H9 (cell line): Measurements from ENCODE around the gene TNFRSF1B. TPM values are rescaled to one million over a fixed set of nuclear protein-coding genes. Genes with fewer than 3 reads are reported as not detected.

ENCODE experiments used
- DNase-seq: peaks from one replicate; pipeline ENCODE4 v3.0.0-alpha.2; 2017
- H2AFZ ChIP-seq: one replicate; pipeline ENCODE4 v1.6.1; 2013; ENCODE audit warnings: mild to moderate bottlenecking, low read length, control low read depth, moderate library complexity
- H2AK5ac ChIP-seq: 2 replicates; pipeline ENCODE4 v1.6.1; 2013; ENCODE audit warnings: low read length, control low read depth, mixed read lengths; ENCODE audit not compliant: insufficient read length
- H2BK120ac ChIP-seq: one replicate; pipeline ENCODE4 v1.6.1; 2013; ENCODE audit warnings: low read depth, mild to moderate bottlenecking, low read length, control low read depth, inconsistent platforms; ENCODE audit not compliant: poor library complexity, severe bottlenecking
- H2BK12ac ChIP-seq: 2 replicates; pipeline ENCODE4 v1.6.1; 2013; ENCODE audit warnings: low read length, control low read depth, mixed read lengths, low read depth; ENCODE audit not compliant: insufficient read length
- H2BK15ac ChIP-seq: 2 replicates; pipeline ENCODE4 v1.6.1; 2013; ENCODE audit warnings: low read depth, low read length, control low read depth
- H2BK20ac ChIP-seq: one replicate; pipeline ENCODE4 v1.6.1; 2013; ENCODE audit warnings: low read depth, mild to moderate bottlenecking, low read length, control low read depth, inconsistent platforms; ENCODE audit not compliant: poor library complexity, severe bottlenecking
- H2BK5ac ChIP-seq: 2 replicates; pipeline ENCODE4 v1.6.1; 2013; ENCODE audit warnings: low read length, control low read depth, mixed read lengths; ENCODE audit not compliant: insufficient read length
- H3K14ac ChIP-seq: 2 replicates; pipeline ENCODE4 v1.6.1; 2013; ENCODE audit warnings: low read length, control low read depth; ENCODE audit not compliant: insufficient read depth
- H3K18ac ChIP-seq: 2 replicates; pipeline ENCODE4 v1.6.1; 2013; ENCODE audit warnings: low read depth, mild to moderate bottlenecking, mixed read lengths, low read length, control low read depth; ENCODE audit not compliant: insufficient read length
- H3K23ac ChIP-seq: 2 replicates; pipeline ENCODE4 v1.6.1; 2013; ENCODE audit warnings: low read length, control low read depth, mixed read lengths, low read depth; ENCODE audit not compliant: insufficient read length
- H3K23me2 ChIP-seq: 2 replicates; pipeline ENCODE4 v1.6.1; 2013; ENCODE audit warnings: low read depth, mild to moderate bottlenecking, mixed read lengths, low read length, control low read depth; ENCODE audit not compliant: insufficient read length, poor library complexity, severe bottlenecking
- H3K27ac ChIP-seq: 2 replicates; pipeline ENCODE4 v1.5.1; 2013; ENCODE audit warnings: low read length, control low read depth, mixed read lengths, low read depth; ENCODE audit not compliant: insufficient read length
- H3K27me3 ChIP-seq: 2 replicates; pipeline ENCODE4 v1.6.1; 2013; ENCODE audit warnings: low read length, control low read depth, inconsistent platforms; ENCODE audit not compliant: insufficient read depth
- H3K4ac ChIP-seq: 2 replicates; pipeline ENCODE4 v1.6.1; 2013; ENCODE audit warnings: low read depth, mild to moderate bottlenecking, control low read depth, inconsistent platforms, low read length, moderate library complexity
- H3K4me1 ChIP-seq: 2 replicates; pipeline ENCODE4 v1.6.1; 2013; ENCODE audit warnings: low read length, control low read depth, inconsistent platforms; ENCODE audit not compliant: insufficient read depth
- H3K4me2 ChIP-seq: 2 replicates; pipeline ENCODE4 v1.6.1; 2013; ENCODE audit warnings: low read length, control low read depth, mixed read lengths; ENCODE audit not compliant: insufficient read length, insufficient read depth
- H3K56ac ChIP-seq: 2 replicates; pipeline ENCODE4 v1.6.1; 2013; ENCODE audit warnings: low read depth, mild to moderate bottlenecking, mixed read lengths, low read length, control low read depth; ENCODE audit not compliant: insufficient read length
- H3K79me1 ChIP-seq: 2 replicates; pipeline ENCODE4 v1.6.1; 2013; ENCODE audit warnings: low read depth, mild to moderate bottlenecking, moderate library complexity, low read length, control low read depth, inconsistent platforms; ENCODE audit not compliant: insufficient read depth, poor library complexity, severe bottlenecking
- H3K79me2 ChIP-seq: 2 replicates; pipeline ENCODE4 v1.6.1; 2013; ENCODE audit warnings: low read length, control low read depth, inconsistent platforms; ENCODE audit not compliant: insufficient read depth
- H3K9ac ChIP-seq: 2 replicates; pipeline ENCODE4 v1.6.1; 2013; ENCODE audit warnings: low read length, control low read depth, mixed read lengths; ENCODE audit not compliant: insufficient read length; ENCODE audit errors: extremely low read depth
- H3K9me3 ChIP-seq: one replicate; pipeline ENCODE4 v1.6.1; 2013; ENCODE audit warnings: low read depth, low read length, inconsistent platforms; ENCODE audit not compliant: control insufficient read depth
- H3T11ph ChIP-seq: one replicate; pipeline ENCODE4 v1.6.1; 2013; ENCODE audit warnings: mild to moderate bottlenecking, low read length, control low read depth, inconsistent platforms
- H4K20me1 ChIP-seq: one replicate; pipeline ENCODE4 v1.6.1; 2013; ENCODE audit not compliant: control insufficient read depth, insufficient read length, insufficient read depth
- H4K5ac ChIP-seq: 2 replicates; pipeline ENCODE4 v1.6.1; 2013; ENCODE audit warnings: low read depth, mild to moderate bottlenecking, mixed read lengths, low read length, control low read depth; ENCODE audit not compliant: insufficient read length
- H4K8ac ChIP-seq: replicated peaks from 2 replicates; pipeline ENCODE4 v1.6.1; 2013; ENCODE audit warnings: low read length, control low read depth, mixed read lengths, low read depth; ENCODE audit not compliant: insufficient read length
- H4K91ac ChIP-seq: 2 replicates; pipeline ENCODE4 v1.6.1; 2013; ENCODE audit warnings: low read depth, mild to moderate bottlenecking, moderate library complexity, mixed read lengths, low read length, control low read depth; ENCODE audit not compliant: insufficient read length
- H3K27ac Mint-ChIP-seq, 3 experiments: 2 replicates in 2 of 3; 3 replicates in 1 of 3; pipeline ENCODE4 v1.8.0; 2020 to 2021; ENCODE audit warnings: mixed read lengths in 3 of 3, mild to moderate bottlenecking in 1 of 3, moderate library complexity in 1 of 3
- H3K27me3 Mint-ChIP-seq: 2 replicates; pipeline ENCODE4 v1.8.0; 2021; ENCODE audit warnings: low read depth, mild to moderate bottlenecking, moderate library complexity, mixed read lengths
- H3K36me3 Mint-ChIP-seq, 3 experiments: 2 replicates in 2 of 3; 3 replicates in 1 of 3; pipeline ENCODE4 v1.8.0; 2020 to 2021; ENCODE audit warnings: low read depth in 3 of 3, mixed read lengths in 3 of 3; ENCODE audit not compliant: insufficient read depth in 1 of 3
- H3K4me1 Mint-ChIP-seq, 2 experiments: 2 replicates each; pipeline ENCODE4 v1.8.0; 2020; ENCODE audit warnings: mixed read lengths in 2 of 2
- H3K4me3 Mint-ChIP-seq, 2 experiments: 2 replicates in 1 of 2; 3 replicates in 1 of 2; pipeline ENCODE4 v1.8.0; 2020 to 2021; ENCODE audit warnings: mild to moderate bottlenecking in 2 of 2, mixed read lengths in 2 of 2, moderate library complexity in 1 of 2
- H3K9me3 Mint-ChIP-seq, 2 experiments: 2 replicates in 1 of 2; 3 replicates in 1 of 2; pipeline ENCODE4 v1.8.0; 2020; ENCODE audit warnings: mild to moderate bottlenecking in 2 of 2, mixed read lengths in 2 of 2, moderate library complexity in 1 of 2
- CTCF ChIP-seq: fragments of 200-600 bp; sonication (generic); conservative IDR thresholded peaks from 3 replicates; pipeline ENCODE4 v1.8.0; 2021; ENCODE audit warnings: antibody characterized with exemption, mild to moderate bottlenecking
- WGBS: extraction: QIAGEN DNeasy Blood & Tissue Kit; methylation state at CpG from one replicate; pipeline ENCODE4 v1.1.7; 2013; ENCODE audit warnings: missing lambda C conversion rate, low lambda C conversion rate, mixed read lengths; ENCODE audit not compliant: insufficient read length; ENCODE audit errors: extremely low coverage; 5-methylcytosine and 5-hydroxymethylcytosine counted together
- total RNA-seq: library from RNA; stranded (reverse); gene quantifications from 2 replicates; pipeline ENCODE4 v1.2.1, GENCODE V29; 2021

The TNFRSF1B gene
- total RNA-seq, 1 experiment from 2014 or later, result 0.57 TPM

GRCh38 chr1:12229835-12230548 lies 63.2 kb downstream of the TNFRSF1B start, which contains the start of gene VPS13D:
TSS of gene VPS13D (plus strand) at chr1:12230030. CDS start at chr1:12234267, 4,237 bp downstream.
- Histone ChIP-seq H2BK12ac (no peak within 1 kb of the TSS), H2AFZ (peak within 1 kb of the TSS; percentile 25), H4K91ac (no peak within 1 kb of the TSS), H3T11ph (no peak within 1 kb of the TSS), H2BK15ac (no peak within 1 kb of the TSS), H2BK20ac (no peak within 1 kb of the TSS), H3K56ac (no peak within 1 kb of the TSS), H3K18ac (no peak within 1 kb of the TSS), H3K79me2 (no peaks in the 10 kb centered on the region; the same call in 1 of the 2 replicates), H3K9me3 (no peaks in the 10 kb centered on the region), H4K20me1 (no peaks in the 10 kb centered on the region), H3K23ac (no peak within 1 kb of the TSS), H3K27ac (no peak within 1 kb of the TSS), H3K4me2 (peak within 1 kb of the TSS; percentile 87), H3K4me1 (peaks cover 2% of the 10 kb centered on the region; the same call in 1 of the 2 replicates), H4K5ac (no peak within 1 kb of the TSS), H4K8ac (no peak within 1 kb of the TSS), H3K23me2 (peaks cover 8% of the 10 kb centered on the region), H3K4ac (no peak within 1 kb of the TSS), H2AK5ac (no peak within 1 kb of the TSS), H3K79me1 (peaks cover 3% of the 10 kb centered on the region), H3K9ac (peak within 1 kb of the TSS; percentile 55), H2BK5ac (no peak within 1 kb of the TSS), H3K27me3 (no peaks in the 10 kb centered on the region), H3K14ac (no peak within 1 kb of the TSS; the same call in 1 of the 2 replicates), H2BK120ac (no peak within 1 kb of the TSS)
- peaks cover 0 to 3% (median 3%) of the 10 kb centered on the region in 3 experiments; a peak in 3 of 7 replicates for H3K36me3 Mint-ChIP-seq
- no CpG with 5 or more reads among the region's 77 CpGs for WGBS
- DNase-seq, result peak; percentile 78
- peaks cover 14 to 15% of the 10 kb centered on the region in 2 experiments for H3K4me1 Mint-ChIP-seq
- no peaks in the 10 kb centered on the region for H3K27me3 Mint-ChIP-seq
- H3K9me3 Mint-ChIP-seq, result no peaks in the 10 kb centered on the region; a peak in 1 of 5 replicates
- peak within 1 kb of the TSS; percentile 84 to 90 for H3K4me3 Mint-ChIP-seq
- peak; percentile 96 for TF ChIP-seq CTCF
- H3K27ac Mint-ChIP-seq, result peak within 1 kb of the TSS in 1 of 3 experiments; percentile 59; a peak in 2 of 7 replicates
